AG08395 (cell line): ENCODE measurements around the gene GNG7.
A peak's percentile ranks its signal among the peaks of the same experiment; 100 is the strongest.
"Not testable (repeated sequence)": the region's sequence is repeated elsewhere in the genome, so short reads cannot be mapped to it uniquely, and the experiment has no call there.

Experiments used
- DNase-seq: peaks from one replicate; pipeline ENCODE4 v3.0.0; 2012; ENCODE audit warnings: mixed read lengths, low spot score

The GNG7 gene

GRCh38 chr19:2726904-2727639 lies 24.6 kb upstream of the GNG7 start:
- DNase-seq: no peak

GRCh38 chr19:2726160-2726855 lies 23.8 kb upstream of the GNG7 start:
- DNase-seq: no peak

- no peak for DNase-seq
These were observed 21.7 kb upstream of the GNG7 start for GRCh38 chr19:2724148-2724557.

GRCh38 chr19:2723747-2724146 lies 21.3 kb upstream of the GNG7 start:
- DNase-seq: no peak

- DNase-seq: no peak
These were observed 20.8 kb upstream of the GNG7 start for GRCh38 chr19:2723345-2723715.

GRCh38 chr19:2722541-2723344 lies 20.2 kb upstream of the GNG7 start:
- DNase-seq: peak; percentile 96

- no peak for DNase-seq
These were observed 19.4 kb upstream of the GNG7 start for GRCh38 chr19:2721570-2722540.

GRCh38 chr19:2720777-2721569 lies 18.5 kb upstream of the GNG7 start, which contains the start of gene DIRAS1:
Gene DIRAS1 (minus strand): TSS chr19:2721372. CDS start chr19:2717806, 3,566 bp downstream.
- DNase-seq: peak; percentile 31

GRCh38 chr19:2719920-2720776 lies 17.7 kb upstream of the GNG7 start:
- peak; percentile 82 for DNase-seq

- DNase-seq: no peak
These were observed 16.8 kb upstream of the GNG7 start for GRCh38 chr19:2719232-2719735.

GRCh38 chr19:2717638-2718541 lies 15.4 kb upstream of the GNG7 start:
- no peak for DNase-seq

GRCh38 chr19:2716722-2717637 lies 14.5 kb upstream of the GNG7 start:
- DNase-seq: no peak

GRCh38 chr19:2716275-2716650 lies 13.8 kb upstream of the GNG7 start:
- DNase-seq: no peak

GRCh38 chr19:2715470-2716274 lies 13.2 kb upstream of the GNG7 start:
- no peak for DNase-seq

GRCh38 chr19:2714531-2715269 lies 12.2 kb upstream of the GNG7 start:
- DNase-seq: no peak

- DNase-seq: not testable (repeated sequence)
These were observed 11.6 kb upstream of the GNG7 start for GRCh38 chr19:2714102-2714501.
